Activated T-helper 17 cell treated with anti-CD3 and anti-CD28 coated beads, Interleukin-2, amount 50 U/mL, for 72 hours (primary cell): ENCODE data around the gene TAF15. TPM values are rescaled to one million over a fixed set of nuclear protein-coding genes. Genes with fewer than 3 reads are reported as not detected.
A peak's percentile ranks its signal among the peaks of the same experiment; 100 is the strongest.

ENCODE experiments used
- ATAC-seq: fragments of 150-1000 bp; cut with Tn5 transposase; replicated peaks from 2 replicates; pipeline ENCODE4 v1.10.0; 2021; ENCODE audit warnings: mild to moderate bottlenecking, moderate library complexity
- H3K27ac Mint-ChIP-seq: one replicate; pipeline ENCODE4 v1.8.0; 2022; ENCODE audit warnings: mixed read lengths
- H3K27me3 Mint-ChIP-seq: one replicate; pipeline ENCODE4 v1.8.0; 2022; ENCODE audit warnings: mixed read lengths
- H3K36me3 Mint-ChIP-seq: one replicate; pipeline ENCODE4 v1.8.0; 2022; ENCODE audit warnings: low read depth, mild to moderate bottlenecking, mixed read lengths
- H3K4me1 Mint-ChIP-seq: one replicate; pipeline ENCODE4 v1.8.0; 2022; ENCODE audit warnings: mixed read lengths
- H3K4me3 Mint-ChIP-seq: one replicate; pipeline ENCODE4 v1.8.0; 2022; ENCODE audit warnings: mild to moderate bottlenecking, mixed read lengths
- H3K9me3 Mint-ChIP-seq: one replicate; pipeline ENCODE4 v1.8.0; 2022; ENCODE audit warnings: mixed read lengths
- total RNA-seq, 2 donors: library from RNA; stranded (reverse); gene quantifications; one replicate each; pipeline ENCODE4 v1.2.3, GENCODE V29; 2022

Gene TAF15
- total RNA-seq, 2 donors from 2014 or later: 240 to 282 TPM

GRCh38 chr17:35774499-35774898 is 34.8 kb upstream of the TAF15 start:
- Mint-ChIP-seq H3K4me1 (no peaks in the 10 kb centered on the region), H3K27me3 (peaks cover 7% of the 10 kb centered on the region)
- no peak for ATAC-seq

GRCh38 chr17:35775039-35775438 is 34.2 kb upstream of the TAF15 start:
- no peaks in the 10 kb centered on the region for H3K4me1 Mint-ChIP-seq
- ATAC-seq: no peak
- peaks cover 7% of the 10 kb centered on the region for H3K27me3 Mint-ChIP-seq
- H3K27ac Mint-ChIP-seq: no peak overlapping the region
- H3K4me3 Mint-ChIP-seq: no peak overlapping the region
- no peaks in the 10 kb centered on the region for H3K9me3 Mint-ChIP-seq
- H3K36me3 Mint-ChIP-seq: no peaks in the 10 kb centered on the region

More at GRCh38 chr17:35774499-35774898, 34.8 kb upstream of the TAF15 start:
- no peak overlapping the region for H3K4me3 Mint-ChIP-seq
- H3K27ac Mint-ChIP-seq: no peak overlapping the region
- no peaks in the 10 kb centered on the region for H3K36me3 Mint-ChIP-seq
- H3K9me3 Mint-ChIP-seq: no peaks in the 10 kb centered on the region

- H3K27ac Mint-ChIP-seq: no peak overlapping the region
- H3K27me3 Mint-ChIP-seq: peaks cover 7% of the 10 kb centered on the region
- no peak overlapping the region for H3K4me3 Mint-ChIP-seq
- ATAC-seq: no peak
- no peaks in the 10 kb centered on the region for H3K36me3 Mint-ChIP-seq
- H3K4me1 Mint-ChIP-seq: no peaks in the 10 kb centered on the region
- H3K9me3 Mint-ChIP-seq: no peaks in the 10 kb centered on the region
Observed at GRCh38 chr17:35775583-35775982, 33.7 kb upstream of the TAF15 start.

- H3K36me3 Mint-ChIP-seq: no peaks in the 10 kb centered on the region
- H3K27ac Mint-ChIP-seq: no peak overlapping the region
- no peaks in the 10 kb centered on the region for H3K4me1 Mint-ChIP-seq
- no peak for ATAC-seq
- H3K4me3 Mint-ChIP-seq: no peak overlapping the region
- H3K9me3 Mint-ChIP-seq: no peaks in the 10 kb centered on the region
- peaks cover 15% of the 10 kb centered on the region for H3K27me3 Mint-ChIP-seq
Observed at GRCh38 chr17:35778641-35779196, 30.6 kb upstream of the TAF15 start.

- no peak overlapping the region for H3K4me3 Mint-ChIP-seq
- peaks cover 12% of the 10 kb centered on the region for H3K27me3 Mint-ChIP-seq
- no peak overlapping the region for H3K27ac Mint-ChIP-seq
- no peaks in the 10 kb centered on the region for H3K9me3 Mint-ChIP-seq
- ATAC-seq: no peak
- no peaks in the 10 kb centered on the region for H3K36me3 Mint-ChIP-seq
- no peaks in the 10 kb centered on the region for H3K4me1 Mint-ChIP-seq
Observed at GRCh38 chr17:35780950-35781349, 28.3 kb upstream of the TAF15 start.

- H3K27ac Mint-ChIP-seq: no peak overlapping the region
- no peak for ATAC-seq
- H3K9me3 Mint-ChIP-seq: no peaks in the 10 kb centered on the region
- H3K4me3 Mint-ChIP-seq: no peak overlapping the region
- H3K4me1 Mint-ChIP-seq: no peaks in the 10 kb centered on the region
- no peaks in the 10 kb centered on the region for H3K36me3 Mint-ChIP-seq
- H3K27me3 Mint-ChIP-seq: peaks cover 12% of the 10 kb centered on the region
Observed at GRCh38 chr17:35784895-35785294, 24.4 kb upstream of the TAF15 start.

GRCh38 chr17:35786941-35787432 is 22.3 kb upstream of the TAF15 start:
- Mint-ChIP-seq H3K4me3 (no peak overlapping the region), H3K9me3 (no peaks in the 10 kb centered on the region), H3K36me3 (no peaks in the 10 kb centered on the region), H3K4me1 (no peaks in the 10 kb centered on the region), H3K27me3 (peaks cover 10% of the 10 kb centered on the region), H3K27ac (no peak overlapping the region)
- ATAC-seq: no peak

GRCh38 chr17:35788477-35789368 is 20.6 kb upstream of the TAF15 start:
- Mint-ChIP-seq H3K4me1 (no peaks in the 10 kb centered on the region), H3K9me3 (no peaks in the 10 kb centered on the region), H3K27ac (no peak overlapping the region), H3K27me3 (peaks cover 15% of the 10 kb centered on the region), H3K4me3 (no peak overlapping the region), H3K36me3 (no peaks in the 10 kb centered on the region)
- ATAC-seq: no peak

- Mint-ChIP-seq H3K27me3 (peaks cover 17% of the 10 kb centered on the region), H3K27ac (no peak overlapping the region), H3K9me3 (no peaks in the 10 kb centered on the region), H3K4me3 (no peak overlapping the region), H3K4me1 (no peaks in the 10 kb centered on the region), H3K36me3 (no peaks in the 10 kb centered on the region)
- no peak for ATAC-seq
Observed at GRCh38 chr17:35790841-35791240, 18.4 kb upstream of the TAF15 start.

GRCh38 chr17:35791681-35792350 is 17.5 kb upstream of the TAF15 start:
- no peak for ATAC-seq
- no peaks in the 10 kb centered on the region for H3K4me1 Mint-ChIP-seq
- no peaks in the 10 kb centered on the region for H3K9me3 Mint-ChIP-seq
- peaks cover 23% of the 10 kb centered on the region for H3K27me3 Mint-ChIP-seq
- H3K36me3 Mint-ChIP-seq: no peaks in the 10 kb centered on the region
- no peak overlapping the region for H3K27ac Mint-ChIP-seq
- no peak overlapping the region for H3K4me3 Mint-ChIP-seq

- no peak overlapping the region for H3K27ac Mint-ChIP-seq
- peaks cover 23% of the 10 kb centered on the region for H3K27me3 Mint-ChIP-seq
- no peak overlapping the region for H3K4me3 Mint-ChIP-seq
Observed at GRCh38 chr17:35793257-35793656, 16.0 kb upstream of the TAF15 start.

GRCh38 chr17:35795007-35795870 is 14.0 kb upstream of the TAF15 start, which contains the start of gene MMP28:
Gene MMP28 (minus strand): TSS chr17:35795641. CDS start chr17:35795377, 264 bp downstream.
- Mint-ChIP-seq H3K4me1 (no peaks in the 10 kb centered on the region), H3K9me3 (no peaks in the 10 kb centered on the region), H3K27me3 (peaks cover 22% of the 10 kb centered on the region), H3K4me3 (peak within 1 kb of the TSS; percentile 61), H3K36me3 (no peaks in the 10 kb centered on the region), H3K27ac (no peak within 1 kb of the TSS)
- ATAC-seq: peak; percentile 87

More at GRCh38 chr17:35793257-35793656, 16.0 kb upstream of the TAF15 start:
- Mint-ChIP-seq H3K36me3 (no peaks in the 10 kb centered on the region), H3K9me3 (no peaks in the 10 kb centered on the region), H3K4me1 (no peaks in the 10 kb centered on the region)
- no peak for ATAC-seq

- H3K4me3 Mint-ChIP-seq: peak overlapping the region; percentile 61
- no peaks in the 10 kb centered on the region for H3K9me3 Mint-ChIP-seq
- no peak overlapping the region for H3K27ac Mint-ChIP-seq
- peaks cover 22% of the 10 kb centered on the region for H3K27me3 Mint-ChIP-seq
- H3K4me1 Mint-ChIP-seq: no peaks in the 10 kb centered on the region
- no peak for ATAC-seq
- H3K36me3 Mint-ChIP-seq: no peaks in the 10 kb centered on the region
Observed at GRCh38 chr17:35795871-35796265, 13.4 kb upstream of the TAF15 start.

- no peaks in the 10 kb centered on the region for H3K9me3 Mint-ChIP-seq
- H3K36me3 Mint-ChIP-seq: no peaks in the 10 kb centered on the region
- H3K27me3 Mint-ChIP-seq: peaks cover 21% of the 10 kb centered on the region
- no peaks in the 10 kb centered on the region for H3K4me1 Mint-ChIP-seq
- H3K4me3 Mint-ChIP-seq: no peak overlapping the region
- no peak overlapping the region for H3K27ac Mint-ChIP-seq
- ATAC-seq: no peak
Observed at GRCh38 chr17:35796942-35797341, 12.3 kb upstream of the TAF15 start.
